Measurements from ENCODE around the gene IFNA5.

IFNA5 gene

DNA sequence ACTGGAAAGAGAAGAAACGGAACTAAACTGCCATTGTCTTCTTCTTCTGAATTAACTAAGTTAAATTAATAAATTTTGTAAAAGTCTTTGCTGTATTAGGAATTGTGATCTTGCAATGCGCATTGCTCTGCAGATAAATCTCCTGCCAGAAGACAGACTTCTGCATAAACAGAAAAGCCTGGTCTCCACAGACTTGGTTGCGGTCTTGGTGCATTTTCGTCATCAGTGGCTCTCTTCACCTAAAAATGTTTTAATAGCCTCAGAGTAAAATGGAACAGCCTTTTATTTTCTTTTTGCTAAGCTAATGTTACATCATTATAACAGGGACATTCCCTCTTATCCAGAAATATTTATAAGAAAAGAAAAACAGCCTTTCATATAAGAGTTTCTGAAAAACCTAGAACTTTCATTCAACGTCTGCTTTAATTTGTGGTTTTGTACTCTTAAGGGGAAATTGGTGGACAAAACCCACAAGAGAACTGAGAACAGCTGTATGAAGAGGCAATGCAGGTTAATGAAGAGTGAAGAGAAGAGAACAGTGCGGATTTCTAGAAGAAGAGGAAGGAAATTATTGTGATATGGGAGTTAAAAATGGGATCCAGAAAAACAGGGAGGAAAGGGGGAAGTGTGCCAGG lies 10.1 kb downstream of the IFNA5 start:
- no peak for DNase-seq (ENCODE audit: low read depth in 2 of 3, low spot score in 2 of 3)

- no peak for DNase-seq (ENCODE audit: low read depth in 2 of 3, low spot score in 2 of 3)
These were observed 10.7 kb downstream of the IFNA5 start for GRCh38 chr9:21294364-21294774.

GRCh38 chr9:21289848-21290247 lies 15.3 kb downstream of the IFNA5 start:
- DNase-seq (ENCODE audit: low read depth in 2 of 3, low spot score in 2 of 3) = no peak

- no peak for DNase-seq (ENCODE audit: low read depth in 2 of 3, low spot score in 2 of 3)
These were observed 17.8 kb downstream of the IFNA5 start for GRCh38 chr9:21287280-21287679.

DNA sequence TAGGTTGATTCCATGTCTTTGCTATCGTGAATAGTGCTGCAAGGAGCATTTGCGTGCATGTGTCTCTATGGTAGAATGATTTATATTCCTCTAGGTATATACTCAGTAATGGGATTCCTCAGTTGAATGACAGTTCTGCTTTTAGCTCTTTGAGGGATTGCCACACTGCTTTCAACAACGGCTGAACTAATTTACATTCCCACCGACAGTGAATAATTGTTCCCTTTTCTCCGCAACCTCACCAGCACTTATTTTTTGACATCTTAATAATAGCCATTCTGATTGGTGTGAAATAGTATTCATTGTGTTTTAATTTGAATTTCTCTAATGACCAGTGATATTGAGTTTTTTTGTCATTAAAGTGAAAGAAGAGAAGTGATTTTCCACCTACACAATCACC lies 18.5 kb downstream of the IFNA5 start:
- no peak for DNase-seq (ENCODE audit: low read depth in 2 of 3, low spot score in 2 of 3)

- DNase-seq (ENCODE audit: low read depth in 2 of 3, low spot score in 2 of 3) = no peak
These were observed 19.0 kb downstream of the IFNA5 start for GRCh38 chr9:21286099-21286498.

DNA sequence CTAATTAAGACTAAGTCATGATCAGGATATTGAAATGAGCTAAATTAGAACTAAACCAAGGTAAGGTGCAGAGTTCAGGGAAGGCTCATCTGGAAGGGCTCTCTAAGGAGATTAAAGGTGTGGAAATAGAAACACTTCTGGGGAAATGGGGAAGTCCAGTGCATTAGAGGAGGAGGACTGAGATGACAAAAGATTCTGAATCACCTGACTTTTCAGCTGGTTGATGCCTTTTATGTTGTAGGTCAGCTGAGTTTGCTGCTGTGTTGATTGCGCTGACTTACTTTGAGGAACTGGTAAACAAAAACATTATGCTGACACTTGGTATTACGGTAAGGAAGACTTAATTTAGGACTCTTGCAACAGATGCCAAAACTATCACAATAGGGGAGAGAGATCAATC lies 23.8 kb downstream of the IFNA5 start:
- no peak for DNase-seq (ENCODE audit: low read depth in 2 of 3, low spot score in 2 of 3)

DNA sequence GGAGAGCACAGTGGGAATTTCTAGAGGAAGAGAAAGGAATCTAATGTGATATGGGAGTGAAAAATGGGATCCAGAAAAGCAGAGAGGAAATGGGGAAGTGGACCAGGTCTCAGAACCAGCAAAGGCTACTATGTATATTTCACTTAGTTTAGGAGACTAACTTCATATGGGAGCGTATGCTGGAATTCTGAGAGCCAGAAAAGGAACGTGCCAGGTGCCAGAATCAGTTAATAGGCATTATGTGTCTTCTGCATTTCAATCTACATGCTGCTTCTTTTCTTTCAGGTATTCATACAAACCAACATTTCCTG lies 36.8 kb downstream of the IFNA5 start:
- no peak for DNase-seq (ENCODE audit: low read depth in 2 of 3, low spot score in 2 of 3)

DNA sequence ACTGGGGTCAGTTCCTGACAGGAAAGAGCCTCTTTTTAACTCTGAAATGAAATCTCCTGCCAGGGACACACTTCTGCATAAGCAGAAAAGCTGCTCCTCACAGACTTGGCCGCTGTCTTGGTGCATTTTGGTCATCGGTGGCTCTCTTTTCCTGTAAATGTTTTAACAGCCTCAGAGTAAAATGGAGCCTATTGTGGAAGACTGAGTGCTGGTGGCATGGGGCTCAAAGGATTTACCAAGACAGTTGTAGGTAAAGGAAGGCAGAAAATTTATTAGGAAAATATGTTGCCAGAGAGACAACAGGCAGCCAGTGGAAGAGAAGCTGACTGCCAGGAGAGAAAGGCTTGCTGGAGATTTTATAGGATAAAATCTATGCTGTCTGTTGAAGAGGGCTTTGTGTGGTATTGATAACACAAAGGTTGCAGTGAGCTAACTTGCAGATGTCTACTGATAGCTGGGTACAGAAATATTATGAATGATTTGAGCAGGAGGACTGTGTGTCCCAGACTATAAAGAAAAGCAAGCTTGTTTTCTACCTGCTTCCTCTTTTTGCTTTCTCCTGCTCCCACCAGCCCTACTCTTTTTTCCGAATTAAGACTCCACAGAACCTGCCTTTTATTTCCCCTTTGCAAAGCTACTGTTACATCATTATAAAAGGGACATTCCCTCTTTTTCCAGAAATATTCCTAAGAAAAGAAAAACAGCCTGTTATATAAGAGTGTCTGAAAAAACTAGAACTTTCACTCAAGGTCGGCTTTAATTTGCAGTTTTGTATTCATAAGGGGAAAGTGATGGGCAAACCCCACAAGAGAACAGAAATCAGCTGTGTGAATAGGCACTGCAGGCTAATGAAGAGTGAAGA lies 37.4 kb downstream of the IFNA5 start:
- DNase-seq (ENCODE audit: low read depth in 2 of 3, low spot score in 2 of 3) = no peak

DNA sequence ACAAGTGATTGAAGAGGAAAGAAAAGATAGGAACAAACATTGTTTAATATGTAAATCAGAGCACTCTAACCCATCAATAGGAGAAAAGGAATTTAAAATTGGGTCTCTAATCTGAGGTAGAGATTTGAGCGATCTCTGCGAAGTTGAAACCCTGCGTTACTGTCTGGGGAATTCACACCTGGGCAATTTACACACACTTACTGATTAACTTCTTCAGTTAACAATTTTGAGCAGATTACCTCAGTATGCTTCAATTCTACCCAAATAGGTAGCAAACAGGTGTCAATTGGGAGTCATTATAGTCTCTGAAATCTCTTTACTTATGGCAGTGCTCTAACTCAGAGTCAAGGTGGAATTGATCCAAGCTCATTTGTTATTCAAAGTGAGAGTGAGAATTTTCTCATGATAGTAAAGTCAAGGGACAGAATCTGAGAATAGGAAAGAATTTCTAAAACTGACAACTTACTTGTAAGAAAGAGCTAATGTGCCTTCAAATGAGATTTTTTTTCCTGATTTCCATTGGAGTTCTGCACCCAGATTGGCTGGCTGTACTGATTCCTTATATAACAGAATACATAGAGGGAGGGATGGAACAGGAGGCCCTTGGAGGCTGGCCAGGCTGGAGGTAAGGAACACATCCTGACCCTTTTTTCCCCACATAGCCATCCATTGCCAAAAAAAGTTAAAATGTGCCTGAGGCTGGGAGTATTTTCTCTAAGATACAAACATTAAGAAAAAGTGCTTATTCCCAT lies 38.2 kb downstream of the IFNA5 start:
- DNase-seq (ENCODE audit: low read depth in 2 of 3, low spot score in 2 of 3) = no peak

DNA sequence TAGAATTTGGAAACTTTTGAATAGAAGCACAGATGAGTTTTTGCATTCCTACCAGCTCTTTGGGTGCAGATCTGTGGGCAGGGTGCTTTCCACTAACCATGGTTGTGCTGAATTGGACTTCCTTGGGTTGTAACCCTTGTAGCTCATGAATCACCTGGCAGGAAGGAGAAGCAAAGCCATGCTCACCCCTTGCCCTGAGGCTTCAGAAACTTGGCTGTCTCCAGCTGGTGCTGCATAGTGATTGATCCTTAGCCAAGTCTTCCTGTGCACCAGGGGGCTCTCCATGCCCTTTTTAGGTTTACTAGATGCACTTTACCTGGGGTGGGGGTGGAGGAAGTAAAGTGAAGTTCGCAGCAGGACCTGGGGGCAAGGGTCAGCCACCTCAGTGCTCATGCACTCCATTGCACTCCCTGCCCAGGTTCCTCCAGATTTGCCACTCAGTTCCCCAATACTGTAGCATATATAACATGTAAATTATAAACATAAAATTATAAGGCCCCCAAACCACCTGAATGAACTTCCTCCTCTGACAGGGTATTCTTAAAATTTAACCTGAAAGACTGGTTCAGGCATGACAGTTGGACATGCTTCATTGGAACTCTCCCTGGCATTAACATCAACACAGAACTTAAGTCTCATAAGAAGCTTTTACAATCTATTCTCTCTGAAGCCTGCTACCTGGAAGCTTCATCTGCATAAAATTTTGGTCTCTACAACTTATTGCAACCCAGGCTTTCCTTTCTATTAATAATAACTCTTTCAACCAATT lies 39.5 kb downstream of the IFNA5 start:
- no peak for DNase-seq (ENCODE audit: low read depth in 2 of 3, low spot score in 2 of 3)

DNA sequence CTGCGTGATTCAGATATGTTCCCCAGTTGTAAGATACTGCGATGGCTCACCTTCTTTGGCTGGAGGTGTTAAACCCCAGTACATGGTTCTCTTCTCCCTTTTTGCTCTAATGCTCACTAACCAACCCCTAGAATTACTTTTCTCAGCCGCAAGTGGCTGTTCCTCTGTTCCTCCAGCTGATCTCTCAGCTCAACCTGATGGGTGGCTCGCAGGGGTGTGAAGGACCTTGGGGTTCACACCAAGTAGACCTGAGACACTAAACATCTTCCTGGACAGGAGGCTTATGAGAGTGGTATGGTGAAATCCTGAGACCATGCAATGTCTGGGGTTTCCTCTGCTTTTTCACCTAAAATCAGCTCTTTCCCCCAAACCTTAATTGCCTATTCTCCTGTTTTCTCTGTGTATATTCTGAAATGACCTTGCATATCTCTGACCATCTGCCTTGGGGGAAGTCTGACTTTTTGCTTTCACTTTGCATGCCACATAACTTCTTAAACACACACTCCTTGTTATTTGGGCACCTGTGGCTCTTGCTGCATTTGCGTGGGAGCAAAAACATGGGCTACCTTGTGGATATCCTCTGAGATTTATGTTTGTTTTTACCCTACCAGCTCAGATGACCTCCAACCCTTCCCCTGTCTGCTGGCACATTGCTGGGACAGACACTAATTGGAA lies 49.4 kb downstream of the IFNA5 start:
- no peak for DNase-seq (ENCODE audit: low read depth in 2 of 3, low spot score in 2 of 3)

Measured in activated CD8-positive, alpha-beta memory T cell treated with anti-CD3 and anti-CD28 coated beads for 48 hours (primary cell).